CD4-positive, alpha-beta T cell treated with Interleukin-10 for 1 hour (primary cell): ENCODE data around the gene KCNA10.

Source experiments
- DNase-seq: peaks from one replicate; pipeline ENCODE4 v3.0.0-alpha.2; 2020

KCNA10 gene

DNA sequence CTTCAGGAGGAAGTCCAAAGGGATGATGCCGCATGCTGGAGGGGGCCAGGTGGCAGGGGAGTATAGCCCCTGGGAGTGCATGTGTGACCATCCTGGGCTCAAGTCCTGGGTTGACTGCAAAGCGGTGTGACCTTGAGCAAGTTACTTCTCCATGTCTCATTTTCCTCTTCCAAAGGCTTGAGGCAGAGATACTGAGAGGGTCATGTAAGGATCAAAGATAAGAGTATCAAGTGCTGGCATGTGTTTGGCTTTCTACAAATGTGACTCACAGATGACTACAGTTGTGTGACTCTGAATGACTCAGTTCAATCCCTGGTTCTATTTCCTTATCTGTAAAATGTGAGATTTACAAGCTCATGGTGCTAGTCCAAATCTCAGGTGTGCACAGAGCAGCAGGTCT lies 41.9 kb downstream of the KCNA10 start:
- no peak for DNase-seq

DNA sequence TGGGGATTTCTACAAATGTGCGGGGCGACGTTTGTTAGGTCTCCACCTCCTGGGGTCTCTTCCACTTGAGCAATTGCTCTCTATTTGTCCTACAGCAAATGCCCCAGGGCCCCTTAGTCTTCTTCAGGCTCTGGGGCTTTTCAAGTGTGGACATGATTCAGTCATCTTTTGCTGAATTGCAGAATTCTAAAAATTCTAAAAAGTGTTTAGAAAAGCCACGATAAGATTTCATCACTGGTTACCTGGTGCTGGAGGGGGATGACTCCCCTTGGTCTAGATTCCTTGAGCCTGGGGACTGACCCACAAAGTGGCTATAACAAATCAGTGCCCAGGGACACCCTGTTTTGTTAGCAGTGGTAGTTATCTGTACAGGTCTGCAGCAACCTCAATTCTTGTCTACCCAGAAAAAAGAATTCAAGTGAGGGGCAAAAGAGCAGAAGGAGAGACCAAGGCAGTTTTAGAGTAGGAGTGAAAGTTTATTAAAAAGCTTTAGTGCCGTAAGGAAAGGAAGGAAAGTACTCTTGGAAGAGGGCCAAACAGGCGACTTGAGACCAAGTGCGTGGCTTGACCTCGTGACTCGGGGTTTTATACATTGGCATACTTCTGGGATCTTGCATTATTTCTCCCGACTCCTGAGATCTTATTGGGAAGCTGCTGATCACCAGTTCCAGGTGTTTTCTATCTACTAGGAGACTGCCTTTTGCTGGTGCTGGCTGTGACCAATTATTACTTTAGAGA lies 42.8 kb downstream of the KCNA10 start:
- DNase-seq: no peak

DNA sequence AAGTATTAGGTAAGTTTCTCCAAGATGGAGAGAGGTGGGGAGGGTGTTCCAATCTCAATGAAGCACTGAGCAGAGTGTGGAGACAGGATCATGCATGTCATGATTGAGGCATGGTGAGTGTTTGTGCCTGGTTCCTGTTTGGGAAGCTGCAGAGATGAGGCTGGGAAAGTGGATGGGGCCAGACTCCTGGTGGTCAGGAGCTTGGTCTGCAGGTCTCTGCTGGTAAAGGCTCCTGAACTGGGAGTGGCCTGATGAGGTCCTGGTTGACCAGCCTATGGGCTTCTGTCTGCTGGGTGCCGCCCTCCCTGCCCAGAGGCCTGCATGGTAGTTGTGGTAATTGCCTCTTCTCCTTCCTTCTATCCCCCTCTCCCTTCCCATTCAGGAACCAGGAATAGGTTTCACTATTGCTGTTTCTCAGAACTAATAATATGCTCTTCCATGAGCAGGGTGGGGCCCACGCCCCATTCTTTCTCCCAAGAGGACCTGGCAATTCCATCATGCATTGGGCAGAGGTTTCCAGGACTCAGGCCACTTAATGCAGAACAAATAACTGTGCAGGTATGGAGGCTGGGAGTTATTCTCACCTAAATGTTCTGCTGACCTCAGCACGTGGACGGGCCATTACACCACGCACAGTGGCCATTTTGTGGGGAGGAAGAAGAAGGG lies 43.5 kb downstream of the KCNA10 start:
- no peak for DNase-seq

DNA sequence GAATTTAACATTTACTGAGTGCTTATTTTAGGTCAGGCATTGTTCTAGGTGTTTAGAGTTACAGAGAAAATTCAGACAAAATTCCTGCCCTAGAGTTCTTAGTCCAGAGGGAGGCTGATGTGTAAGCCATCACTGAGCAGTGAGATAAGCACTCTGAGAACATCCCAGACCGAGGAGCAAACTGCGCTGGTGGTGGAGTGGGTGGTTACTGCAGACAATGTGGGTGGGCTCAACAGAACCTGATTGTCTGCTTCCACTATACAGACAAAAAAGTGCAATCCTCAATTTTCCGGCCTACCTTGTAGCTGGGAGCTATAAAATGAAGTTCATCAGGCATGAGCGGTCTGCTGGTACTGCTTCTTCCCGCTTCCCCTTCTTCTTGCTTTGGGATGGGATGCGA lies 44.5 kb downstream of the KCNA10 start:
- DNase-seq: no peak

DNA sequence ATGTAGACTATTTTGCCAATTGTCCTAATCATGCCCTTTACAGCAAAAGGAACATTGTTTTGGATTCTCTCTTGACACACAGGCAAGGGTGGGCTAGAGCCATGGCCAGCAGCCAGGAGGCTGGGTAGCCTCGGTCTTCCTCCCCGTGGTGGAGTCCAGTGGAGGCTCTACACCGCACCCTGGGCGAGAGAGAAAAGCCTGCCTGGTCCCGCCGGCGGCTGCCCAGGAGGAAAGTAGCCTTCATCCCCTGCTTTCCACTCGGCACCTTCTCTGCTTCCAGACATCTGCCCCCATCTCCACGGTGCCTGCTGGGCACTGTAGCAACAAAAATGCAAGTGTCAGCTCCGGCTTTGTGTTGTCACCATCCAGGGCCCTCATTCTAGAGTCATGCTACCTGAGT lies 46.4 kb downstream of the KCNA10 start:
- no peak for DNase-seq

DNA sequence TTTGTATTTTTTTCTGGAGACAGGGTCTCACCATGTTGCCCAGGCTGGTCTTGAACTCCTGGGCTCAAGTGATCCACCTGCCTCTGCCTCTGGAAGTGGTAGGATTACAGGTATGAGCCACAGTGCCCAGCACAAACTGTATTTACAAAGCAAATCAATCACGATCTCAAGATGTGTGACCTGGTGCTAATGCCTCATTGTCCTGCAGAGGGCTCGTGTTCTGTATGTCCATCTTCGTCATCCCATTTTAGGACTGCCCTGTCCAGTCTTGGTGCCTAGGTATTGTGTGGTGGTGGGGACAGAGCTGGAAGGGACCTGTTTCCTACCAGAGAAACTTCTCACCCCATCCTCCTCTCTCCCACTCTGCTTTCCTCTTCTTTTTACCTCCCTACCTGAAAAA lies 47.8 kb downstream of the KCNA10 start:
- DNase-seq: no peak
